NCI-H524 (cell line): ENCODE data around the gene TEK.
"Not testable (repeated sequence)": the region's sequence is repeated elsewhere in the genome, so short reads cannot be mapped to it uniquely, and the experiment has no call there.

ENCODE experiments used
- DNase-seq, 2 experiments: peaks; one replicate each; lab custom pipeline; 2025; lab: John Stamatoyannopoulos, UW

The TEK gene

GRCh38 chr9:27108981-27109541 lies at the start of gene TEK:
Gene TEK (plus strand): TSS chr9:27109225. CDS start chr9:27109591, 366 bp downstream.
- DNase-seq: no peak

GRCh38 chr9:27059412-27059811 lies 49.6 kb upstream of the TEK start:
- DNase-seq: no peak

- DNase-seq: no peak
These were observed 49.1 kb upstream of the TEK start for GRCh38 chr9:27059907-27060306.

- no peak for DNase-seq
These were observed 43.7 kb upstream of the TEK start for GRCh38 chr9:27065288-27065687.

GRCh38 chr9:27073841-27074728 lies 34.9 kb upstream of the TEK start:
- no peak for DNase-seq

- DNase-seq: no peak
These were observed 30.3 kb upstream of the TEK start for GRCh38 chr9:27078685-27079084.

- no peak for DNase-seq
These were observed 23.6 kb upstream of the TEK start for GRCh38 chr9:27085456-27085855.

- DNase-seq: no peak
These were observed 22.0 kb upstream of the TEK start for GRCh38 chr9:27086818-27087680.

GRCh38 chr9:27088981-27089380 lies 20.0 kb upstream of the TEK start:
- no peak for DNase-seq

GRCh38 chr9:27089706-27090105 lies 19.3 kb upstream of the TEK start:
- DNase-seq: no peak

GRCh38 chr9:27090231-27090630 lies 18.8 kb upstream of the TEK start:
- DNase-seq: no peak

- no peak for DNase-seq
These were observed 18.3 kb upstream of the TEK start for GRCh38 chr9:27090711-27091110.

GRCh38 chr9:27092496-27092895 lies 16.5 kb upstream of the TEK start:
- not testable (repeated sequence) for DNase-seq

- DNase-seq: not testable (repeated sequence)
These were observed 15.5 kb upstream of the TEK start for GRCh38 chr9:27093384-27094067.

GRCh38 chr9:27094640-27095298 lies 14.3 kb upstream of the TEK start:
- DNase-seq: no peak

- no peak for DNase-seq
These were observed 1.8 kb upstream of the TEK start for GRCh38 chr9:27107241-27107640.

GRCh38 chr9:27109621-27110020 lies 596 bp downstream of the TEK start:
- no peak for DNase-seq

- no peak for DNase-seq
These were observed 1.2 kb downstream of the TEK start for GRCh38 chr9:27110181-27110580.

GRCh38 chr9:27112235-27112634 lies 3.2 kb downstream of the TEK start:
- DNase-seq: no peak

- DNase-seq: no peak
These were observed 8.6 kb downstream of the TEK start for GRCh38 chr9:27117489-27118135.

GRCh38 chr9:27118916-27119315 lies 9.9 kb downstream of the TEK start:
- no peak for DNase-seq
